ENCODE data around the gene PARD3B. TPM values are rescaled to one million over a fixed set of nuclear protein-coding genes. Genes with fewer than 3 reads are reported as not detected.

Gene PARD3B
- total RNA-seq, 1 experiment from 2014 or later, result 7.6 TPM

DNA sequence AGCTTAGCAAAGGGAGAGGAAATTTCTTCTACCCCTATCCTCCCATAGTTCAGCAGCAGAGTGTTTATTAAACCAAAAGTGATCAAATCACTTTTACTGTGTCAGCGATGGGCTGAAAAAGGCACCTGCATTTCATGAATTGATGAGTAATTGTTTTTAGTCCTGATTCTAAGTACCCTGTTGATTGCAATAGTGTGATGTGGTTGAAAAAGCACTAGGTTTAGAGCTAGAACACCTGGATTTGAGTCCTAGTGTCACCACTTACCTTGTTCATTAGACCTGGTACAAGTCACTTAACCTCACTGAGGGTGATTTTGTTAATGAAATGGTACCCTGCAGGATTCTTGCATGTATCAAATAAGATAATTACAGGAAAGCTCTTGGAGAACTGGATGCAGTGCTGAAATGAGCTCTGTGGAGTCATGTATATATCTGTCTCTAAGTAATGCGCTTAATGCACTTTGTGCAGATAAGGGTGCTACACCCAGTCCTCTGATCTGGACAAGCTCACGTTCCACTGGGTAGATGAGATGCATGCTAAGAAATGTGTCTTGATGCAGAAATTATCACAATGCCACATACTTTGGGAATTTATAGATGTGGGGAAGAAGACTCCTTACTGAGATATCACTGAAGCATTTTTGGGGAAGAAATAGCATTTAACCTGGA is 289.6 kb downstream of the PARD3B start:
- H3K4me3 ChIP-seq (ENCODE audit: low read depth, low read length, poor library complexity, severe bottlenecking), result no peak overlapping the region
- no peak for TF ChIP-seq EZH2 (IDR thresholded peaks at IDR 0.05; ENCODE audit: borderline replicate concordance, low read depth, low read length, poor library complexity, severe bottlenecking)
- TF ChIP-seq, protein P1, sequence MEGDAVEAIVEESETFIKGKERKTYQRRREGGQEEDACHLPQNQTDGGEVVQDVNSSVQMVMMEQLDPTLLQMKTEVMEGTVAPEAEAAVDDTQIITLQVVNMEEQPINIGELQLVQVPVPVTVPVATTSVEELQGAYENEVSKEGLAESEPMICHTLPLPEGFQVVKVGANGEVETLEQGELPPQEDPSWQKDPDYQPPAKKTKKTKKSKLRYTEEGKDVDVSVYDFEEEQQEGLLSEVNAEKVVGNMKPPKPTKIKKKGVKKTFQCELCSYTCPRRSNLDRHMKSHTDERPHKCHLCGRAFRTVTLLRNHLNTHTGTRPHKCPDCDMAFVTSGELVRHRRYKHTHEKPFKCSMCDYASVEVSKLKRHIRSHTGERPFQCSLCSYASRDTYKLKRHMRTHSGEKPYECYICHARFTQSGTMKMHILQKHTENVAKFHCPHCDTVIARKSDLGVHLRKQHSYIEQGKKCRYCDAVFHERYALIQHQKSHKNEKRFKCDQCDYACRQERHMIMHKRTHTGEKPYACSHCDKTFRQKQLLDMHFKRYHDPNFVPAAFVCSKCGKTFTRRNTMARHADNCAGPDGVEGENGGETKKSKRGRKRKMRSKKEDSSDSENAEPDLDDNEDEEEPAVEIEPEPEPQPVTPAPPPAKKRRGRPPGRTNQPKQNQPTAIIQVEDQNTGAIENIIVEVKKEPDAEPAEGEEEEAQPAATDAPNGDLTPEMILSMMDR (conservative IDR thresholded peaks at IDR 0.05; ENCODE audit: low read depth, low read length), result no peak
- H3K4me1 ChIP-seq (ENCODE audit: insufficient read depth, low read length, poor library complexity, severe bottlenecking), result no peaks in the 10 kb centered on the region
- H3K27me3 ChIP-seq (replicated peaks; ENCODE audit: insufficient read depth, low read depth, low read length, poor library complexity), result no peaks in the 10 kb centered on the region
- CTCF ChIA-PET, result no interaction called here
- H3K36me3 ChIP-seq (ENCODE audit: insufficient read depth, low read length, poor library complexity, severe bottlenecking), result no peaks in the 10 kb centered on the region
- no peak for DNase-seq (ENCODE audit: low spot score)
- intact Hi-C loops (cut with micrococcal nuclease; ENCODE audit: unreplicated experiment), result no loop called here
- no TSS peak for BruUV-seq (replicated peaks)
- no peaks in the 10 kb centered on the region for H3K9me3 ChIP-seq (ENCODE audit: low read depth, low read length, poor library complexity, severe bottlenecking)
- POLR2A ChIA-PET (ENCODE audit: low non-redundant PET), result no interaction called here
- H3K27ac ChIP-seq (ENCODE audit: low read depth, low read length, poor library complexity, severe bottlenecking), result no peak overlapping the region

DNA sequence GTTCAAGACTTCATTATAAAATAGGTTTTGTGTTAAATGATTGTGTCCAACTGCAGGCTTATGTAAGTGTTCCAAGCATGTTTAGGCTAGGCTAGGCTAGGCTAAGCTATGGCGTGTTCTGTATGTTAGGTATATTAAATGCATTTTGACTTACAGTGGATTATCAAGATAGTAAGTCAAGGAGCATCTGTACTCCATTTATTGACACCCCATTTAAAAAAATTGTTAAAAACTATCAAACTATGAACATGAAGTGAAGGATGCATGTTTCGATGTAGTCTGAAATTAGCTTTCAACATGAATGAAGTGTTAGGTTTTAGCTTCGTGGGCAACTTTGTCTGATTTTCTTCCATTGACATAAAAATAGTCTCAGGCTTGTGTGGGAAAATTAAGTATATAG is 290.5 kb downstream of the PARD3B start:
- ChIA-PET CTCF (no interaction called here), POLR2A (ENCODE audit: low non-redundant PET) (no interaction called here)
- no peak overlapping the region for H3K4me3 ChIP-seq (ENCODE audit: low read depth, low read length, poor library complexity, severe bottlenecking)
- DNase-seq (ENCODE audit: low spot score), result no peak
- H3K27ac ChIP-seq (ENCODE audit: low read depth, low read length, poor library complexity, severe bottlenecking), result no peak overlapping the region
- H3K36me3 ChIP-seq (ENCODE audit: insufficient read depth, low read length, poor library complexity, severe bottlenecking), result no peaks in the 10 kb centered on the region
- H3K9me3 ChIP-seq (ENCODE audit: low read depth, low read length, poor library complexity, severe bottlenecking), result no peaks in the 10 kb centered on the region
- no TSS peak for BruUV-seq (replicated peaks)
- H3K4me1 ChIP-seq (ENCODE audit: insufficient read depth, low read length, poor library complexity, severe bottlenecking), result no peaks in the 10 kb centered on the region
- H3K27me3 ChIP-seq (replicated peaks; ENCODE audit: insufficient read depth, low read depth, low read length, poor library complexity), result no peaks in the 10 kb centered on the region
- TF ChIP-seq, protein P1 (conservative IDR thresholded peaks at IDR 0.05; ENCODE audit: low read depth, low read length), result no peak
- intact Hi-C loops (cut with micrococcal nuclease; ENCODE audit: unreplicated experiment), result no loop called here

DNA sequence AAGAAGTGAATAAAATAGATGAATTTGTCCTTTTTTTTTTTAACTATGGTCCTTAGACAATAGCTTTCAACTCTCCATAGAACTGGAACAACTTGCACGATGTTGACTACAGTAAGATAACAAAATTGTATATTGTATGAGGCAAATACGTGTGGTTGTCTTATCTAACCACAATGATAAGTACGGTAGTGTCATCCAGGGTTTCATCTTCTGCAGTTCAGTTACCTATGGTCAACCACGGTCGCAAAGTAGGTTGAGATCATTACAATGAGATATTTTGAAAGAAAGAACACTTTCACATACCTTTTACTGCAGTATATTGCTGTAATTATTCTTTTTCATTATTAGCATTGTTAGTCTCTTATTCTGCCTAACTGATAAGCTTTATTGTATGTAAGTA is 295.2 kb downstream of the PARD3B start:
- intact Hi-C loops (cut with micrococcal nuclease; ENCODE audit: unreplicated experiment), result no loop called here
- Histone ChIP-seq H3K9me3 (ENCODE audit: low read depth, low read length, poor library complexity, severe bottlenecking) (no peaks in the 10 kb centered on the region), H3K4me1 (ENCODE audit: insufficient read depth, low read length, poor library complexity, severe bottlenecking) (peaks cover 11% of the 10 kb centered on the region), H3K4me3 (ENCODE audit: low read depth, low read length, poor library complexity, severe bottlenecking) (no peak overlapping the region), H3K36me3 (ENCODE audit: insufficient read depth, low read length, poor library complexity, severe bottlenecking) (no peaks in the 10 kb centered on the region), H3K27ac (ENCODE audit: low read depth, low read length, poor library complexity, severe bottlenecking) (no peak overlapping the region), H3K27me3 (replicated peaks; ENCODE audit: insufficient read depth, low read depth, low read length, poor library complexity) (no peaks in the 10 kb centered on the region)
- TF ChIP-seq, protein P1 (conservative IDR thresholded peaks at IDR 0.05; ENCODE audit: low read depth, low read length), result no peak
- no peak for TF ChIP-seq EZH2 (IDR thresholded peaks at IDR 0.05; ENCODE audit: borderline replicate concordance, low read depth, low read length, poor library complexity, severe bottlenecking)
- ChIA-PET POLR2A (ENCODE audit: low non-redundant PET) (no interaction called here), CTCF (no interaction called here)
- DNase-seq (ENCODE audit: low spot score), result no peak
- no TSS peak for BruUV-seq (replicated peaks)

All from A673 (cell line).